ENCODE measurements around the gene ABCG4.

DNA sequence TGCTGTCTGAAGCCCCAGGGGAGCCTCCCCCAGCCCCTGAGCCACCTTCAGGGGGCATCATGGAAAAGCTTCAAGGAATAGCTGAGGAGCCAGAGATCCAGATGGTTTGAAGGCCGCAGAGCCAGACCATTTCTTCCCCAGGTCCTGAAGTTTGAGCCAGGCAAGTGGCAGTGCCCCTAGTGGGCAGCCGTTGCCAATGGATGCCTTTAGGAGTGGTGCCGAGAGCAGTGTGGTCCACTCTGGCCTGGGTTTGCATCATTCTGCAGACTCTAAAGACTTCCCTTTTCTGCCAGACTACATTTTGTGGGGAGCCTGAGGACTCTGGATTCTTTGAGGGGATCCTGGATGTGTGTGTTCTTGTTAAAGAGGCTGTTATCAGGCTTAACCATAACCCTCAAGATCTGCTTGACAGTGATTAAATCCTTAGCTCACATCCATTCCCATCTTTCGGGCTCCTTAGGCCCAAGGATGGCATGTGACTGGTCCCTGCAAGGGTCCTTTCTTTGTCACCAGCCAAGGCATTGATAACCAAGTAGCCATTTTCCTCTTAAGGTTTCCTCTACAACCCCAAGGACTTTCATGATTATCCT lies 14.4 kb upstream of the ABCG4 start:
- TF ChIP-seq, protein P1, sequence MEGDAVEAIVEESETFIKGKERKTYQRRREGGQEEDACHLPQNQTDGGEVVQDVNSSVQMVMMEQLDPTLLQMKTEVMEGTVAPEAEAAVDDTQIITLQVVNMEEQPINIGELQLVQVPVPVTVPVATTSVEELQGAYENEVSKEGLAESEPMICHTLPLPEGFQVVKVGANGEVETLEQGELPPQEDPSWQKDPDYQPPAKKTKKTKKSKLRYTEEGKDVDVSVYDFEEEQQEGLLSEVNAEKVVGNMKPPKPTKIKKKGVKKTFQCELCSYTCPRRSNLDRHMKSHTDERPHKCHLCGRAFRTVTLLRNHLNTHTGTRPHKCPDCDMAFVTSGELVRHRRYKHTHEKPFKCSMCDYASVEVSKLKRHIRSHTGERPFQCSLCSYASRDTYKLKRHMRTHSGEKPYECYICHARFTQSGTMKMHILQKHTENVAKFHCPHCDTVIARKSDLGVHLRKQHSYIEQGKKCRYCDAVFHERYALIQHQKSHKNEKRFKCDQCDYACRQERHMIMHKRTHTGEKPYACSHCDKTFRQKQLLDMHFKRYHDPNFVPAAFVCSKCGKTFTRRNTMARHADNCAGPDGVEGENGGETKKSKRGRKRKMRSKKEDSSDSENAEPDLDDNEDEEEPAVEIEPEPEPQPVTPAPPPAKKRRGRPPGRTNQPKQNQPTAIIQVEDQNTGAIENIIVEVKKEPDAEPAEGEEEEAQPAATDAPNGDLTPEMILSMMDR (IDR thresholded peaks at IDR 0.05): peak in 1 of 3 donors; percentile 13
- no peak for TF ChIP-seq POLR2A (IDR thresholded peaks at IDR 0.05)
